ENCODE measurements around the gene SIGLEC7.
"Not testable (repeated sequence)": the region's sequence is repeated elsewhere in the genome, so short reads cannot be mapped to it uniquely, and the experiment has no call there.

The SIGLEC7 gene

GRCh38 chr19:51139299-51140014 is 2.6 kb upstream of the SIGLEC7 start:
- H3K9ac ChIP-seq (ENCODE audit: insufficient read length, low read depth): no peak overlapping the region
- no peak for TF ChIP-seq ZNF274 (IDR thresholded peaks at IDR 0.05; ENCODE audit: low read depth, low read length)
- no peak for TF ChIP-seq YY1 (IDR thresholded peaks at IDR 0.05; ENCODE audit: insufficient read depth, insufficient read length)
- TF ChIP-seq SUZ12 (IDR thresholded peaks at IDR 0.05; ENCODE audit: extremely low read depth, insufficient read depth, insufficient read length): no peak

GRCh38 chr19:51140441-51140840 is 1.7 kb upstream of the SIGLEC7 start:
- H3K36me3 ChIP-seq (ENCODE audit: insufficient read depth, insufficient read length, low read length): no peaks in the 10 kb centered on the region
- H3K27me3 ChIP-seq (ENCODE audit: insufficient read depth, insufficient read length): no peaks in the 10 kb centered on the region
- no peak overlapping the region for H3K4me3 ChIP-seq (ENCODE audit: insufficient read length, low read depth)
- H3K4me1 ChIP-seq (ENCODE audit: insufficient read depth, insufficient read length): no peaks in the 10 kb centered on the region
- no peak for TF ChIP-seq YY1 (IDR thresholded peaks at IDR 0.05; ENCODE audit: insufficient read depth, insufficient read length)
- no peak for TF ChIP-seq SUZ12 (IDR thresholded peaks at IDR 0.05; ENCODE audit: extremely low read depth, insufficient read depth, insufficient read length)
- no peak for TF ChIP-seq ZNF274 (IDR thresholded peaks at IDR 0.05; ENCODE audit: low read depth, low read length)
- no peak for DNase-seq (ENCODE audit: low read depth, low spot score)
- no peak overlapping the region for H3K9ac ChIP-seq (ENCODE audit: insufficient read length, low read depth)
- H3K9me3 ChIP-seq (ENCODE audit: insufficient read depth, low read length): 0 out of 2 replicates have a peak, but pooled peaks cover 2% of the 10 kb centered on the region

More at GRCh38 chr19:51139299-51140014, 2.6 kb upstream of the SIGLEC7 start:
- Histone ChIP-seq H3K4me3 (ENCODE audit: insufficient read length, low read depth) (no peak overlapping the region), H3K27me3 (ENCODE audit: insufficient read depth, insufficient read length) (no peaks in the 10 kb centered on the region), H3K4me1 (ENCODE audit: insufficient read depth, insufficient read length) (no peaks in the 10 kb centered on the region), H3K9me3 (ENCODE audit: insufficient read depth, low read length) (peaks cover 10% of the 10 kb centered on the region; the same call in 1 of the 2 replicates), H3K36me3 (ENCODE audit: insufficient read depth, insufficient read length, low read length) (no peaks in the 10 kb centered on the region)
- no peak for DNase-seq (ENCODE audit: low read depth, low spot score)

- no peaks in the 10 kb centered on the region for H3K36me3 ChIP-seq (ENCODE audit: insufficient read depth, insufficient read length, low read length)
- H3K4me3 ChIP-seq (ENCODE audit: insufficient read length, low read depth): no peak overlapping the region
- TF ChIP-seq ZNF274 (IDR thresholded peaks at IDR 0.05; ENCODE audit: low read depth, low read length) (no peak), SUZ12 (IDR thresholded peaks at IDR 0.05; ENCODE audit: extremely low read depth, insufficient read depth, insufficient read length) (no peak), YY1 (IDR thresholded peaks at IDR 0.05; ENCODE audit: insufficient read depth, insufficient read length) (no peak)
- no peak for DNase-seq (ENCODE audit: low read depth, low spot score)
- no peaks in the 10 kb centered on the region for H3K27me3 ChIP-seq (ENCODE audit: insufficient read depth, insufficient read length)
- no peaks in the 10 kb centered on the region for H3K4me1 ChIP-seq (ENCODE audit: insufficient read depth, insufficient read length)
- no peak overlapping the region for H3K9ac ChIP-seq (ENCODE audit: insufficient read length, low read depth)
- H3K9me3 ChIP-seq (ENCODE audit: insufficient read depth, low read length): no peaks in the 10 kb centered on the region
Observed at GRCh38 chr19:51141181-51141580, 920 bp upstream of the SIGLEC7 start.

- H3K9ac ChIP-seq (ENCODE audit: insufficient read length, low read depth); H3K4me1 ChIP-seq (ENCODE audit: insufficient read depth, insufficient read length); H3K27me3 ChIP-seq (ENCODE audit: insufficient read depth, insufficient read length); H3K9me3 ChIP-seq (ENCODE audit: insufficient read depth, low read length); H3K36me3 ChIP-seq (ENCODE audit: insufficient read depth, insufficient read length, low read length); H3K4me3 ChIP-seq (ENCODE audit: insufficient read length, low read depth); DNase-seq (ENCODE audit: low read depth, low spot score): not testable (repeated sequence)
Observed at GRCh38 chr19:51142809-51143475, 841 bp downstream of the SIGLEC7 start.

GRCh38 chr19:51143486-51143885 is 1.4 kb downstream of the SIGLEC7 start:
- no peaks in the 10 kb centered on the region for H3K4me1 ChIP-seq (ENCODE audit: insufficient read depth, insufficient read length)
- H3K9me3 ChIP-seq (ENCODE audit: insufficient read depth, low read length): no peaks in the 10 kb centered on the region
- TF ChIP-seq ZNF274 (IDR thresholded peaks at IDR 0.05; ENCODE audit: low read depth, low read length) (no peak), YY1 (IDR thresholded peaks at IDR 0.05; ENCODE audit: insufficient read depth, insufficient read length) (no peak), SUZ12 (IDR thresholded peaks at IDR 0.05; ENCODE audit: extremely low read depth, insufficient read depth, insufficient read length) (no peak)
- H3K27me3 ChIP-seq (ENCODE audit: insufficient read depth, insufficient read length): no peaks in the 10 kb centered on the region
- no peak overlapping the region for H3K9ac ChIP-seq (ENCODE audit: insufficient read length, low read depth)
- DNase-seq (ENCODE audit: low read depth, low spot score): no peak
- no peaks in the 10 kb centered on the region for H3K36me3 ChIP-seq (ENCODE audit: insufficient read depth, insufficient read length, low read length)
- no peak overlapping the region for H3K4me3 ChIP-seq (ENCODE audit: insufficient read length, low read depth)

- Histone ChIP-seq H3K4me3 (ENCODE audit: insufficient read length, low read depth) (no peak overlapping the region), H3K4me1 (ENCODE audit: insufficient read depth, insufficient read length) (no peaks in the 10 kb centered on the region), H3K9me3 (ENCODE audit: insufficient read depth, low read length) (no peaks in the 10 kb centered on the region), H3K9ac (ENCODE audit: insufficient read length, low read depth) (no peak overlapping the region), H3K36me3 (ENCODE audit: insufficient read depth, insufficient read length, low read length) (no peaks in the 10 kb centered on the region), H3K27me3 (ENCODE audit: insufficient read depth, insufficient read length) (no peaks in the 10 kb centered on the region)
- no peak for DNase-seq (ENCODE audit: low read depth, low spot score)
- TF ChIP-seq SUZ12 (IDR thresholded peaks at IDR 0.05; ENCODE audit: extremely low read depth, insufficient read depth, insufficient read length): no peak
- no peak for TF ChIP-seq ZNF274 (IDR thresholded peaks at IDR 0.05; ENCODE audit: low read depth, low read length)
- TF ChIP-seq YY1 (IDR thresholded peaks at IDR 0.05; ENCODE audit: insufficient read depth, insufficient read length): no peak
Observed at GRCh38 chr19:51144482-51145045, 2.5 kb downstream of the SIGLEC7 start.

GRCh38 chr19:51145916-51146493 is 3.9 kb downstream of the SIGLEC7 start:
- no peak for TF ChIP-seq YY1 (IDR thresholded peaks at IDR 0.05; ENCODE audit: insufficient read depth, insufficient read length)
- TF ChIP-seq ZNF274 (IDR thresholded peaks at IDR 0.05; ENCODE audit: low read depth, low read length): no peak
- TF ChIP-seq SUZ12 (IDR thresholded peaks at IDR 0.05; ENCODE audit: extremely low read depth, insufficient read depth, insufficient read length): no peak
- DNase-seq (ENCODE audit: low read depth, low spot score): no peak
- Histone ChIP-seq H3K36me3 (ENCODE audit: insufficient read depth, insufficient read length, low read length) (no peaks in the 10 kb centered on the region), H3K9me3 (ENCODE audit: insufficient read depth, low read length) (no peaks in the 10 kb centered on the region), H3K4me3 (ENCODE audit: insufficient read length, low read depth) (no peak overlapping the region), H3K27me3 (ENCODE audit: insufficient read depth, insufficient read length) (no peaks in the 10 kb centered on the region), H3K9ac (ENCODE audit: insufficient read length, low read depth) (no peak overlapping the region), H3K4me1 (ENCODE audit: insufficient read depth, insufficient read length) (no peaks in the 10 kb centered on the region)
